Thyroid gland (tissue), 4 donors: ENCODE data around the gene CIITA. TPM values are rescaled to one million over a fixed set of nuclear protein-coding genes. Genes with fewer than 3 reads are reported as not detected.

Experiments used
- DNase-seq, 2 donors: peaks; one replicate each; pipeline ENCODE4 v3.0.0-alpha.2; 2019
- H3K27ac ChIP-seq, 3 donors: fragments of 200-600 bp; sonication (generic); 1 replicate in 2 of 3; 2 replicates in 1 of 3; pipeline ENCODE4 v1.5.1; 2016 to 2019; ENCODE audit warnings: mild to moderate bottlenecking in 1 of 3, moderate library complexity in 1 of 3
- H3K27me3 ChIP-seq: fragments of 200-600 bp; sonication (generic); one replicate; pipeline ENCODE4 v1.5.1; 2019
- H3K36me3 ChIP-seq, 2 donors: fragments of 200-600 bp; sonication (generic); one replicate each; pipeline ENCODE4 v1.5.1; 2016 to 2019
- H3K4me1 ChIP-seq, 2 donors: fragments of 200-600 bp; sonication (generic); one replicate each; pipeline ENCODE4 v1.5.1; 2017 to 2019
- H3K4me3 ChIP-seq, 3 donors: fragments of 200-600 bp; sonication (generic); replicated peaks in 1 of 3; 1 replicate in 2 of 3; 2 replicates in 1 of 3; pipeline ENCODE4 v1.5.1; 2016; ENCODE audit warnings: mild to moderate bottlenecking in 1 of 3
- H3K9me3 ChIP-seq: fragments of 200-600 bp; sonication (generic); one replicate; pipeline ENCODE4 v1.5.1; 2017
- CTCF ChIP-seq, 6 experiments: fragments of 200-600 bp in 3 of 6; fragments of 450-650 bp in 3 of 6; sonication (generic) in 3 of 6; IDR thresholded peaks; one replicate each; pipeline ENCODE4 v1.5.1; 2016 to 2019; ENCODE audit warnings: antibody characterized with exemption in 6 of 6, mild to moderate bottlenecking in 2 of 6, inconsistent platforms in 1 of 6, moderate library complexity in 1 of 6
- POLR2A ChIP-seq, 2 donors: fragments of 450-650 bp; IDR thresholded peaks; one replicate each; pipeline ENCODE4 v1.6.1; 2017; ENCODE audit warnings: antibody characterized with exemption in 2 of 2, mild to moderate bottlenecking in 2 of 2, moderate library complexity in 1 of 2
- WGBS, 2 donors: methylation state at CpG; one replicate each; pipeline ENCODE4 v1.1.5; 2017; 5-methylcytosine and 5-hydroxymethylcytosine counted together
- intact Hi-C: fragments of 100-400 bp; cut with DNase I; formaldehyde crosslinking; loops from one replicate; pipeline ENCODE4 v1.15.1; 2023
- total RNA-seq, 4 donors: library from RNA; depleted of rRNA; stranded (reverse); fragments of >200 nt; gene quantifications; one replicate each; pipeline ENCODE4 v1.2.3, GENCODE V29; 2016

CIITA gene
- total RNA-seq, 4 donors from 2014 or later, result 1.8 to 14.3 (median 10.0) TPM

- H3K4me1 ChIP-seq, result peaks cover 0 to 9% of the 10 kb centered on the region in 2 donors
- no peak overlapping the region for H3K27ac ChIP-seq
- 90 to 96% methylated on average over 8 of the region's 8 CpGs for WGBS, 2 donors
- no peak for TF ChIP-seq POLR2A (IDR thresholded peaks at IDR 0.05)
- TF ChIP-seq CTCF (IDR thresholded peaks at IDR 0.05), result peak in 1 of 6 experiments; percentile 15
- H3K36me3 ChIP-seq, result peaks cover 10 to 15% of the 10 kb centered on the region in 2 donors
- no peak overlapping the region for H3K4me3 ChIP-seq
- DNase-seq, result no peak
- intact Hi-C loops, result no loop called here
- H3K27me3 ChIP-seq, result no peaks in the 10 kb centered on the region
- H3K9me3 ChIP-seq, result no peaks in the 10 kb centered on the region
Observed at GRCh38 chr16:10983159-10983558, 106.2 kb downstream of the CIITA start.

GRCh38 chr16:10984509-10984908 lies 107.5 kb downstream of the CIITA start:
- Histone ChIP-seq H3K9me3 (no peaks in the 10 kb centered on the region), H3K27me3 (no peaks in the 10 kb centered on the region), H3K27ac (no peak overlapping the region), H3K4me1 (peaks cover 0 to 9% of the 10 kb centered on the region in 2 donors), H3K36me3 (peaks cover 9 to 10% of the 10 kb centered on the region in 2 donors), H3K4me3 (no peak overlapping the region)
- intact Hi-C loops, result no loop called here
- TF ChIP-seq POLR2A (IDR thresholded peaks at IDR 0.05), result no peak
- TF ChIP-seq CTCF (IDR thresholded peaks at IDR 0.05), result no peak
- 88 to 90% methylated on average over 6 of the region's 6 CpGs for WGBS, 2 donors
- DNase-seq, result no peak

Other genes starting within 250 kb of the CIITA start
- gene TEKT5, start 182.3 kb upstream of the CIITA start, total RNA-seq, result 1 to 10 TPM in 1 of 4 donors, not detected in 3; 3.0 TPM
- 10 to 100 TPM; 28.0 to 42.4 (median 33.6) TPM for gene NUBP1, start 133.4 kb upstream of the CIITA start, total RNA-seq
- gene TVP23A, start 58.4 kb upstream of the CIITA start, total RNA-seq, result under 1 TPM in 2 of 4 donors, not detected in 2; 0.13 to 0.45 TPM
- 10 to 100 TPM; 66.5 to 89.2 (median 74.6) TPM for gene DEXI, start 65.3 kb downstream of the CIITA start, total RNA-seq
- gene CLEC16A, start 67.4 kb downstream of the CIITA start, total RNA-seq, result 10 to 100 TPM; 29.5 to 58.8 (median 48.4) TPM